ENCODE results near the gene LARP1B.
"Not testable (repeated sequence)": the region's sequence is repeated elsewhere in the genome, so short reads cannot be mapped to it uniquely, and the experiment has no call there.

LARP1B gene

GRCh38 chr4:128221586-128221985 lies 160.5 kb downstream of the LARP1B start:
- no peak for DNase-seq

DNA sequence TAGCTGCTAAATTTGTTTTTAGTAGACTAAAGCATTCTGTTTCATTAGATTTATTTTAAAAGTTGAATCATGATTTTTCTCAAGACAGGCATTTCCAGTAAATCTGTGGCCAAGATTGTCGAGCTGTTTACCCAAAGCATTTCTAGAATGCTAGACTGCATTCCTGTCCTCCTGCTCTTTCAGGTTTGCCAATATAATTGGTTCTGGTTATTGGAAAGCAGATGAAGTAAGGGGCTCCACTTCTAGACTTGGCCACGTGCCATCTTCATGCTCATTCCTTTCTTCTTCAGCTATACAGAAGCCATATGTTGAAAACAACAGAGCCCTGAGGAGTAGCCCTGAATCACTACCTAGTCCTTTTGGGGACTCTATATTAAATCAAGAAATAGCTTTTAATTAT lies 164.0 kb downstream of the LARP1B start:
- DNase-seq = no peak

- DNase-seq = no peak
Measured at GRCh38 chr4:128227991-128228571, 167.0 kb downstream of the LARP1B start.

- DNase-seq = no peak
Measured at GRCh38 chr4:128228845-128229795, 168.0 kb downstream of the LARP1B start.

DNA sequence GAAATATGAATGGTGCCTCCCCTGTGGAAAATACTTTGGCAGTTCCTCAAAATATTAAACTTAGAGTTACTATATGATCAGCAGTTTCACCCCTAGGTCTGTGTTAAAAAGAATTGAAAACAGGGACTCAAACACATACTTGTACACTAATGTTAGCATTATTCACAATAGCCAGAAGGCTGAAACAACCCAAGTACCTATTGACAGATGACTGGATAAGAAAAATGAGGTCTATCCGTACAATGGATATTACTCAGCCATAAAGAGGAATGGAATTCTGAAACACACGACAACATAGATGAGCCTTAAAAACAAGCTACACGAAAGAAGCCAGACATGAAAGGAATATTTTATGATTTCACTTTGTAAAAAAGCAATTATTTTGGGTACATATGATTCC lies 171.6 kb downstream of the LARP1B start:
- no peak for DNase-seq

GRCh38 chr4:128234836-128235235 lies 173.7 kb downstream of the LARP1B start:
- DNase-seq = no peak

DNA sequence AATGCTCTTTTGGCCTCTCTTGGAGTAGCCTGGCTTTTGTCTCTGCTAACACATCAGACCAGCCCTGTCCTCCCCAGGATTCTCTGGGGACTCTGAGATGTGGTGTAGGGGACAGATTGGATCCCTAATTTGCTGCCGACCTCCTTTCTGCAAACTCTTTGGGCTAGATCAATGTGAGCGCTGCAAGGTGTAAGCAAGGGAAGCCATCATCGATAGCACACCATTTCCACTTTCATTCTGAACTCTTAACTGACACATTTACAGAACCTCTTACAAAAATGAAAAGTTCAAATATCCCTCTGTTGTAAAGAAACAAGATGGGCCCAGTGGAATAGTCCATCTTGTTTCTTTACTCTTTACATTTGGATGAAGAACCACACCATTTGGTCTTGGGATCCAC lies 179.9 kb downstream of the LARP1B start:
- DNase-seq = no peak

DNA sequence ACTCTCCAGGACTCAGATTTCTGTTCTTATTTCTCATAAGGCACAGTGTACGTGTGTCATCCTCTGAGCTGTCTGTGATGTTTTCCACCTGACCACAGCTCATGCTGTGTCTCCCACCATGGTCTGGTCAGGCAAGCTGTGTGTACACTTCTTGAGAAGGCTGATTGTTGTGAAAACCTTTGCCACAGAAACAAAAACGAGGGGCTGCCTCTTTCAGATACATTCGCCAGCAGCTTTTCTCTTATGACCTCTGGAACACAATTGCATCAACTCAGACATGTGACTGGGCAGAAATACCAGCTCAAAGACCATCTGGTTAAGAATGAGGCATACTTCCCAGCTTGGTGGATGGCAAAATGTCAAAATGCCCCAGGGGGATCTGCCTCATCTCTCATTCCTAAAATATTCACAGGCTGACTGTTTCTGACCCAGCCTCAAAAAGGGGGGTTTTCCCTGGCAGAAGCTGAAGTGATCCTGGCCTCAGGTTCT lies 180.4 kb downstream of the LARP1B start:
- DNase-seq = no peak

GRCh38 chr4:128241981-128242380 lies 180.9 kb downstream of the LARP1B start:
- DNase-seq = no peak

DNA sequence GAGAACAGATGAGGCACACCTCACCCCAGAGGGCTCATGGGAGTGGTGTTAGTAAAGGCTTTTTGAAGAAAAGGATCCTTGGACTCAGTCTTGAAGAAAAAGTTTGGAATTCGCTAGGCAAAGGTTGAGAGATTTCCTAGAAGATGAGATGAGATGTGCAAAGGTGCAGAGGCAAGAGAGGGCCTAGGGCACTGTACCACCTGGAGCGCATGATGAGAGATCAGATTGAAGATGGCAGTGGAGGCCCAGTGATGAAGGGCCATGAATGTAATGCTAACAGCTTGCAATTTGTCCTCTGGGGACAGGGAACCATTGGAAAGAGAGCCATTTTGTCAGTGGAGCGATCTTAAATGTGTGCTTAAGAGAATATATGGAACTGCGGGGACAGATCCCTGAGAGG lies 181.5 kb downstream of the LARP1B start:
- no peak for DNase-seq

- no peak for DNase-seq
Measured at GRCh38 chr4:128244379-128244778, 183.3 kb downstream of the LARP1B start.

GRCh38 chr4:128245391-128245790 lies 184.3 kb downstream of the LARP1B start:
- DNase-seq = not testable (repeated sequence)

DNA sequence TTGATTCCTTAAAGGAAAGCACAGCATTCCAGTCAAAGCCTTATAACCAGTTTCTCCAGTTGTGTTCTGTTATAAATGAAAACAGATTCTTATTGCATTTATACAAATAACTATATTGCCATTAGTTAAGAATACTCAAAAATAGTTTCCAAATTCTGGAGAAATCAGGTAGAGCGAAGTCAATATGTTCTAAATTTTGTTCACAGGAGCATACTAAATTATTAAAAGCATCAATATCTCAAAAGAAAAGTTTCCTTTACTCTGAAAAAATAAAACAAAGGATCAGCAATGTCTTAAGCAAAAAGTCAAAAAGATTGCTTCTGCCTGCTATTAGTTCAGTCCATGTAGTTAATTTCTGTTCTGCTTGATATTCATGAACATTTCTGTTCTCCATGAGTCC lies 186.8 kb downstream of the LARP1B start:
- no peak for DNase-seq

GRCh38 chr4:128249787-128250668 lies 188.9 kb downstream of the LARP1B start:
- DNase-seq = no peak

GRCh38 chr4:128255906-128256305 lies 194.8 kb downstream of the LARP1B start:
- no peak for DNase-seq

DNA sequence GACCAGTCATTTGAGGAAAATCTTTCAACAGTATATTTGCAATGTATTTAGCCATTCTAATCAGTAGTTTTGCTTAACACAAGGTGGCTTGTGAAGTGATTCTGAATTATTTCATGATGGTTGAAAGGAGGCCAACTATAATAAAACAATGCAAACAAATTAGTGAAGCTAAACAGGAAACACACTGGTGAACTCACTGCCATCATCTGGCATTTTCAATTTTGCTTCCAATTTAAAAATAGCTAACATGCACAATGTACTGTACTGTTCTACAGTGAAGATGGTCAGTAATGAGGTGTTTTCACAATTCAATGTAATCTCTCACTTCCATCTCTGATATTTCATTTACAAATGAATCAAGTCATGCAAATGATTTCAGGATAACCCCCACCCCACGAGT lies 195.4 kb downstream of the LARP1B start:
- DNase-seq = no peak

DNA sequence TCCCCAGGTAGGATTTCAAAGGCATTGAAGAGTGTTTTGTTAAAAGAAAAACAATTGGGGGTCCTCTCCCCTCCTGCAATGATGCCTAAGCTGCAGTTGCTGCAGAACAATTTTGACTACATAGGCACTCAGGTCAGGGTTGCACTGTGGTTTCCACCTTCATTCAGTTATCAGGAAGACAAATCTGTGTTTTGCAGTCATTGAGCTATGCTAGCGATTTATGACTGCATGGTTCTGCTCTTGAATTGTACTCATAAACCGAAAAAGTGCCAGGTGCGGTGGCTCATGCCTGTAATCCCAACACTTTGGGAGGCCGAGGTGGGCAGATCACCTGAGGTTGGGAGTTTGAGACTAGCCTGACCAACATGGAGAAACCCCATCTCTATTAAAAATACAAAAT lies 197.1 kb downstream of the LARP1B start:
- not testable (repeated sequence) for DNase-seq

DNA sequence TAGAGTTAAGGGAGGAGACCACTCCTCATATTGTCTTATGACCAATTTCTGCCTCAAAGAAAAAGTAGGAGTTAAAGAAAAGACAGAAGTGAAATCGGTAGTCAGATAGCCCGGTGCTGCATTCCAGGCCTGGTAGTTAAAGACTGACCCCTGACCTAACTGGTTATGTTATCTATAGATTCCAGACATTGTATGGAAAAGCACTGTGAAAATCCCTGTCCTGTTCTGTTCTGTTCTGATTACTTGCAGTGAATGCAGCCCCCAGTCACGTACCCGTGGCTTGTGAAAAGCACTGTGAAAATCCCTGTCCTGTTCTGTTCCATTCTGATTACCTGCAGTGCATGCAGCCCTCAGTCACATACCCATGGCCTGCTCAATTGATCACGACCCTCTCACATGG lies 198.8 kb downstream of the LARP1B start:
- not testable (repeated sequence) for DNase-seq
